HepG2 (cell line): ENCODE results near the gene MEF2B. TPM values are rescaled to one million over a fixed set of nuclear protein-coding genes. Genes with fewer than 3 reads are reported as not detected.

Source experiments
- DNMT1 ChIP-seq: sonication (generic); formaldehyde crosslinking; IDR thresholded peaks from 2 replicates; pipeline ENCODE4 v1.5.1; 2020; ENCODE audit warnings: mild to moderate bottlenecking, missing genetic modification reagents
- HHEX ChIP-seq: IDR thresholded peaks from 2 replicates; pipeline ENCODE4 v1.6.1; 2016; ENCODE audit warnings: control low read depth
- KDM2A ChIP-seq: sonication (generic); formaldehyde crosslinking; IDR thresholded peaks from 2 replicates; pipeline ENCODE4 v1.4.0; 2020; ENCODE audit warnings: low read depth, missing genetic modification reagents, borderline replicate concordance
- NCOA2 ChIP-seq: sonication (generic); formaldehyde crosslinking; IDR thresholded peaks from 2 replicates; pipeline ENCODE4 v1.8.0; 2022; ENCODE audit warnings: inconsistent platforms
- RXRA ChIP-seq: sonication (generic); formaldehyde crosslinking; IDR thresholded peaks from 2 replicates; pipeline ENCODE4 v1.5.1; 2020; ENCODE audit warnings: missing genetic modification reagents
- TEAD2 ChIP-seq: sonication (generic); formaldehyde crosslinking; IDR thresholded peaks from 2 replicates; pipeline ENCODE4 v1.9.0; 2021; ENCODE audit warnings: missing genetic modification reagents
- TSC22D2 ChIP-seq: sonication (generic); formaldehyde crosslinking; IDR thresholded peaks from 2 replicates; pipeline ENCODE4 v1.5.1; 2020; ENCODE audit warnings: missing genetic modification reagents, mild to moderate bottlenecking, borderline replicate concordance
- U2AF2 ChIP-seq: fragments of 200-400 bp; formaldehyde crosslinking; IDR thresholded peaks from 2 replicates; pipeline ENCODE4 v1.6.1; 2017; ENCODE audit warnings: low read depth, mild to moderate bottlenecking, low read length
- ZBTB43 ChIP-seq: sonication (generic); formaldehyde crosslinking; conservative IDR thresholded peaks from 2 replicates; pipeline ENCODE4 v1.4.0; 2020; ENCODE audit warnings: missing genetic modification reagents
- ZBTB7A ChIP-seq: sonication (generic); formaldehyde crosslinking; IDR thresholded peaks from 2 replicates; pipeline ENCODE4 v1.8.0; 2022; ENCODE audit warnings: mild to moderate bottlenecking, missing genetic modification reagents
- ZNF382 ChIP-seq: sonication (generic); formaldehyde crosslinking; IDR thresholded peaks from 2 replicates; pipeline ENCODE4 v1.5.0; 2020; ENCODE audit warnings: missing genetic modification reagents, mild to moderate bottlenecking, borderline replicate concordance
- ZNF441 ChIP-seq: sonication (generic); formaldehyde crosslinking; IDR thresholded peaks from 2 replicates; pipeline ENCODE4 v1.7.0; 2021; ENCODE audit warnings: missing genetic modification reagents, borderline replicate concordance
- ZNF484 ChIP-seq: sonication (generic); formaldehyde crosslinking; IDR thresholded peaks from 2 replicates; pipeline ENCODE4 v1.5.1; 2020; ENCODE audit warnings: mild to moderate bottlenecking, low read depth, missing genetic modification reagents, borderline replicate concordance
- ZNF660 ChIP-seq: sonication (generic); formaldehyde crosslinking; IDR thresholded peaks from 2 replicates; pipeline ENCODE4 v1.5.1; 2020; ENCODE audit warnings: mild to moderate bottlenecking, low read depth, missing genetic modification reagents, borderline replicate concordance
- ZNF780A ChIP-seq: sonication (generic); formaldehyde crosslinking; IDR thresholded peaks from 2 replicates; pipeline ENCODE4 v1.8.0; 2022; ENCODE audit warnings: mild to moderate bottlenecking, missing genetic modification reagents, moderate library complexity
- ZSCAN20 ChIP-seq: sonication (generic); formaldehyde crosslinking; IDR thresholded peaks from 2 replicates; pipeline ENCODE4 v1.4.0; 2020; ENCODE audit warnings: missing genetic modification reagents, mild to moderate bottlenecking, borderline replicate concordance
- ZSCAN9 ChIP-seq: IDR thresholded peaks from 2 replicates; pipeline ENCODE4 v1.6.1; 2016; ENCODE audit warnings: borderline replicate concordance
- polyA plus RNA-seq, 8 experiments: library from polyadenylated mRNA; depleted of rRNA in 3 of 8; stranded (reverse) in 7 of 8; unstranded in 1 of 8; fragments of >200 nt; fragmentation: Illumina TruSeq in 4 of 8; extraction: Trizol in 4 of 8; gene quantifications; 2 replicates each; pipeline versions ENCODE4 v1.2.1 to v1.2.3, GENCODE V29; 2011 to 2016; ENCODE audit warnings: low read depth in 4 of 8, missing spikeins in 1 of 8, mixed read lengths in 1 of 8; ENCODE audit not compliant: insufficient read depth in 1 of 8
- total RNA-seq, 5 experiments: library from RNA; depleted of rRNA; stranded (reverse); fragments of >200 nt; fragmentation: Illumina TruSeq; extraction: Trizol; gene quantifications; 2 replicates each; pipeline ENCODE4 v1.2.3, GENCODE V29; 2016; ENCODE audit warnings: low read depth in 1 of 5
- TF ChIP-seq, protein P1 (sequence below): sonication (generic); formaldehyde crosslinking; IDR thresholded peaks from 2 replicates; pipeline ENCODE4 v1.4.0; 2020; ENCODE audit warnings: missing genetic modification reagents, borderline replicate concordance
- TF ChIP-seq, protein P2 (sequence below): IDR thresholded peaks from 2 replicates; pipeline ENCODE4 v1.6.1; 2016; ENCODE audit warnings: missing genetic modification reagents, missing compliant biosample characterization
- TF ChIP-seq, protein P3 (sequence below): sonication (generic); formaldehyde crosslinking; IDR thresholded peaks from 2 replicates; pipeline ENCODE4 v1.5.1; 2020; ENCODE audit warnings: missing genetic modification reagents, mild to moderate bottlenecking, borderline replicate concordance

Gene MEF2B
- total and polyA plus RNA-seq, 2 of the 13 experiments (the other 11 are each of a cell fraction or from before 2014, with no cell fraction given): 1.2 to 1.7 TPM

DNA sequence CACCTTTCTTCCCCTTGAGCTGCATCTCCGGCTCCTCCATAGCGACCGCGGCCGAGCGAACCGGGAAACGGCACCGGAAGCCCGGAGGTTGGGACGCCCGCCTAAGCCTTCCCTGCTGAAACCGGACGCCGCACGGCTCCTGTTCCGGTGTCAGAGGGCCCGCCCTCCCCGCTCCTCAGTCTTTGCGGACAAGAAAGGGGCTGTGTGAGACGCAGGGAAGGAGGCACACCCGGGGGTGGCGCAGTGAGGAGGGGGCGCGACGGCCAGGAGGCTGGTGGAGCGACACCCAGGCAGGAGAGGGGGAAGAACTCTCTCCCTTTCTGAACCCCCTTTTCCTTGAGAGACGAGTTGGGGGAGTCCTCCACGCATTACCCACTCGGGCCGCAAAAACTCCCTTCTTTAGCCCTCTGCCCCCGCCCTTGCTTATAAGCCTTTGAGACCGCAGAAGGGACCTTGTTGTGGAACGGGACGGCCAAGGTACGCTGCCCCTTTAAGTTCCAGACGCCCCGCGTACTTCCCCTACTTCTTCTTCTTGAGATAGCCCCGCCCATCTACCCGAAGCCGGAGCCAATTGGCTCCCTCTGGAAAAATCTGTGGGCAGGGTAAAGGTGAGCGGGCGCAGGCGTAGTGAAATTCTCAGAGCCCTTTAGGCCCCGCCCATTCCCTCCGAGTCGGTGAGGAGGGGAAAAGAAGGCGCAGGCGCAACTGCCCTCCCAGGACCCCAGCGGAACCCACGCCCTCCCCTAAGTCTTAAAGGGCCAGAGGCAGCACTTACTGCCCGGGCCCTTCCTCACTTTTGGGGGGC, 22.2 kb upstream of the MEF2B start, which contains the start of the genes BORCS8 and RFXANK (continued):
- TF ChIP-seq, protein P1, sequence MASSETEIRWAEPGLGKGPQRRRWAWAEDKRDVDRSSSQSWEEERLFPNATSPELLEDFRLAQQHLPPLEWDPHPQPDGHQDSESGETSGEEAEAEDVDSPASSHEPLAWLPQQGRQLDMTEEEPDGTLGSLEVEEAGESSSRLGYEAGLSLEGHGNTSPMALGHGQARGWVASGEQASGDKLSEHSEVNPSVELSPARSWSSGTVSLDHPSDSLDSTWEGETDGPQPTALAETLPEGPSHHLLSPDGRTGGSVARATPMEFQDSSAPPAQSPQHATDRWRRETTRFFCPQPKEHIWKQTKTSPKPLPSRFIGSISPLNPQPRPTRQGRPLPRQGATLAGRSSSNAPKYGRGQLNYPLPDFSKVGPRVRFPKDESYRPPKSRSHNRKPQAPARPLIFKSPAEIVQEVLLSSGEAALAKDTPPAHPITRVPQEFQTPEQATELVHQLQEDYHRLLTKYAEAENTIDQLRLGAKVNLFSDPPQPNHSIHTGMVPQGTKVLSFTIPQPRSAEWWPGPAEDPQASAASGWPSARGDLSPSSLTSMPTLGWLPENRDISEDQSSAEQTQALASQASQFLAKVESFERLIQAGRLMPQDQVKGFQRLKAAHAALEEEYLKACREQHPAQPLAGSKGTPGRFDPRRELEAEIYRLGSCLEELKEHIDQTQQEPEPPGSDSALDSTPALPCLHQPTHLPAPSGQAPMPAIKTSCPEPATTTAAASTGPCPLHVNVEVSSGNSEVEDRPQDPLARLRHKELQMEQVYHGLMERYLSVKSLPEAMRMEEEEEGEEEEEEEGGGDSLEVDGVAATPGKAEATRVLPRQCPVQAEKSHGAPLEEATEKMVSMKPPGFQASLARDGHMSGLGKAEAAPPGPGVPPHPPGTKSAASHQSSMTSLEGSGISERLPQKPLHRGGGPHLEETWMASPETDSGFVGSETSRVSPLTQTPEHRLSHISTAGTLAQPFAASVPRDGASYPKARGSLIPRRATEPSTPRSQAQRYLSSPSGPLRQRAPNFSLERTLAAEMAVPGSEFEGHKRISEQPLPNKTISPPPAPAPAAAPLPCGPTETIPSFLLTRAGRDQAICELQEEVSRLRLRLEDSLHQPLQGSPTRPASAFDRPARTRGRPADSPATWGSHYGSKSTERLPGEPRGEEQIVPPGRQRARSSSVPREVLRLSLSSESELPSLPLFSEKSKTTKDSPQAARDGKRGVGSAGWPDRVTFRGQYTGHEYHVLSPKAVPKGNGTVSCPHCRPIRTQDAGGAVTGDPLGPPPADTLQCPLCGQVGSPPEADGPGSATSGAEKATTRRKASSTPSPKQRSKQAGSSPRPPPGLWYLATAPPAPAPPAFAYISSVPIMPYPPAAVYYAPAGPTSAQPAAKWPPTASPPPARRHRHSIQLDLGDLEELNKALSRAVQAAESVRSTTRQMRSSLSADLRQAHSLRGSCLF: no peak
- TF ChIP-seq HHEX (CRISPR knock-in tag) (no peak), ZBTB43 (CRISPR knock-in tag) (no peak), ZSCAN20 (CRISPR knock-in tag) (no peak; the same call in 1 of the 2 replicates), TEAD2 (no peak), ZNF780A (CRISPR knock-in tag) (no peak), ZNF382 (CRISPR knock-in tag) (no peak), ZSCAN9 (CRISPR knock-in tag) (0 out of 2 replicates have a peak, but pooled peaks have one; percentile 13), ZNF660 (0 out of 2 replicates have a peak, but pooled peaks have one; percentile 42), TSC22D2 (CRISPR knock-in tag) (peak; percentile 75; the same call in 1 of the 2 replicates), KDM2A (peak; percentile 87), ZBTB7A (CRISPR knock-in tag) (no peak), U2AF2 (0 out of 2 replicates have a peak, but pooled peaks have one; percentile 52), RXRA (CRISPR knock-in tag) (peak; percentile 54), ZNF484 (CRISPR knock-in tag) (0 out of 2 replicates have a peak, but pooled peaks have one; percentile 49), DNMT1 (CRISPR knock-in tag) (peak; percentile 65; the same call in 1 of the 2 replicates), ZNF441 (no peak), NCOA2 (CRISPR knock-in tag) (0 out of 2 replicates have a peak, but pooled peaks have one; percentile 49)
- TF ChIP-seq, protein P2, sequence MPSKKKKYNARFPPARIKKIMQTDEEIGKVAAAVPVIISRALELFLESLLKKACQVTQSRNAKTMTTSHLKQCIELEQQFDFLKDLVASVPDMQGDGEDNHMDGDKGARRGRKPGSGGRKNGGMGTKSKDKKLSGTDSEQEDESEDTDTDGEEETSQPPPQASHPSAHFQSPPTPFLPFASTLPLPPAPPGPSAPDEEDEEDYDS (CRISPR knock-in tag): peak; percentile 67
- TF ChIP-seq, protein P3, sequence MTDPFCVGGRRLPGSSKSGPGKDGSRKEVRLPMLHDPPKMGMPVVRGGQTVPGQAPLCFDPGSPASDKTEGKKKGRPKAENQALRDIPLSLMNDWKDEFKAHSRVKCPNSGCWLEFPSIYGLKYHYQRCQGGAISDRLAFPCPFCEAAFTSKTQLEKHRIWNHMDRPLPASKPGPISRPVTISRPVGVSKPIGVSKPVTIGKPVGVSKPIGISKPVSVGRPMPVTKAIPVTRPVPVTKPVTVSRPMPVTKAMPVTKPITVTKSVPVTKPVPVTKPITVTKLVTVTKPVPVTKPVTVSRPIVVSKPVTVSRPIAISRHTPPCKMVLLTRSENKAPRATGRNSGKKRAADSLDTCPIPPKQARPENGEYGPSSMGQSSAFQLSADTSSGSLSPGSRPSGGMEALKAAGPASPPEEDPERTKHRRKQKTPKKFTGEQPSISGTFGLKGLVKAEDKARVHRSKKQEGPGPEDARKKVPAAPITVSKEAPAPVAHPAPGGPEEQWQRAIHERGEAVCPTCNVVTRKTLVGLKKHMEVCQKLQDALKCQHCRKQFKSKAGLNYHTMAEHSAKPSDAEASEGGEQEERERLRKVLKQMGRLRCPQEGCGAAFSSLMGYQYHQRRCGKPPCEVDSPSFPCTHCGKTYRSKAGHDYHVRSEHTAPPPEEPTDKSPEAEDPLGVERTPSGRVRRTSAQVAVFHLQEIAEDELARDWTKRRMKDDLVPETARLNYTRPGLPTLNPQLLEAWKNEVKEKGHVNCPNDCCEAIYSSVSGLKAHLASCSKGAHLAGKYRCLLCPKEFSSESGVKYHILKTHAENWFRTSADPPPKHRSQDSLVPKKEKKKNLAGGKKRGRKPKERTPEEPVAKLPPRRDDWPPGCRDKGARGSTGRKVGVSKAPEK: no peak
